GM21390 (cell line): ENCODE data around the gene KASH5.

Source experiments
- ATAC-seq: cut with Tn5 transposase; IDR thresholded peaks from one replicate; pipeline ENCODE4 v1.9.1; 2021; ENCODE audit not compliant: unreplicated experiment

KASH5 gene

GRCh38 chr19:49395581-49396407 lies 7.7 kb downstream of the KASH5 start:
- ATAC-seq: no peak

- no peak for ATAC-seq
These were observed 8.9 kb downstream of the KASH5 start for GRCh38 chr19:49396738-49397505.

GRCh38 chr19:49398001-49398615 lies 10.1 kb downstream of the KASH5 start:
- no peak for ATAC-seq

- no peak for ATAC-seq
These were observed 10.9 kb downstream of the KASH5 start for GRCh38 chr19:49398931-49399330.

GRCh38 chr19:49400029-49400428 lies 12.0 kb downstream of the KASH5 start:
- no peak for ATAC-seq

- no peak for ATAC-seq
These were observed 15.5 kb downstream of the KASH5 start for GRCh38 chr19:49403404-49404187.

- ATAC-seq: no peak
These were observed 19.0 kb downstream of the KASH5 start for GRCh38 chr19:49407079-49407478.

GRCh38 chr19:49407482-49408015 lies 19.5 kb downstream of the KASH5 start:
- no peak for ATAC-seq

- ATAC-seq: no peak
These were observed 20.9 kb downstream of the KASH5 start for GRCh38 chr19:49408816-49409440.

- ATAC-seq: no peak
These were observed 21.5 kb downstream of the KASH5 start for GRCh38 chr19:49409441-49410029.

- ATAC-seq: no peak
These were observed 23.8 kb downstream of the KASH5 start for GRCh38 chr19:49411681-49412326.

GRCh38 chr19:49413348-49413747 lies 25.3 kb downstream of the KASH5 start:
- no peak for ATAC-seq

GRCh38 chr19:49414256-49414655 lies 26.2 kb downstream of the KASH5 start:
- no peak for ATAC-seq

GRCh38 chr19:49415102-49415809 lies 27.2 kb downstream of the KASH5 start:
- no peak for ATAC-seq

- no peak for ATAC-seq
These were observed 27.8 kb downstream of the KASH5 start for GRCh38 chr19:49415810-49416200.

GRCh38 chr19:49417088-49417487 lies 29.0 kb downstream of the KASH5 start:
- no peak for ATAC-seq

GRCh38 chr19:49418511-49418910 lies 30.5 kb downstream of the KASH5 start:
- ATAC-seq: no peak

GRCh38 chr19:49419173-49419572 lies 31.1 kb downstream of the KASH5 start:
- no peak for ATAC-seq

GRCh38 chr19:49420227-49420626 lies 32.2 kb downstream of the KASH5 start:
- no peak for ATAC-seq
